GM12872 (cell line): ENCODE data around the gene MPI.

ENCODE experiments used
- CTCF ChIP-seq: IDR thresholded peaks from 3 replicates; pipeline ENCODE4 v1.5.1; 2011; ENCODE audit warnings: low read depth, mild to moderate bottlenecking, low read length, moderate library complexity; ENCODE audit not compliant: insufficient read depth

The MPI gene, protein sequence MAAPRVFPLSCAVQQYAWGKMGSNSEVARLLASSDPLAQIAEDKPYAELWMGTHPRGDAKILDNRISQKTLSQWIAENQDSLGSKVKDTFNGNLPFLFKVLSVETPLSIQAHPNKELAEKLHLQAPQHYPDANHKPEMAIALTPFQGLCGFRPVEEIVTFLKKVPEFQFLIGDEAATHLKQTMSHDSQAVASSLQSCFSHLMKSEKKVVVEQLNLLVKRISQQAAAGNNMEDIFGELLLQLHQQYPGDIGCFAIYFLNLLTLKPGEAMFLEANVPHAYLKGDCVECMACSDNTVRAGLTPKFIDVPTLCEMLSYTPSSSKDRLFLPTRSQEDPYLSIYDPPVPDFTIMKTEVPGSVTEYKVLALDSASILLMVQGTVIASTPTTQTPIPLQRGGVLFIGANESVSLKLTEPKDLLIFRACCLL

GRCh38 chr15:74889883-74890664 lies at the start of gene MPI:
Gene MPI, plus strand, starts transcription at chr15:74890042. Its CDS starts 32 bp downstream, at chr15:74890074.
- no peak for TF ChIP-seq CTCF

DNA sequence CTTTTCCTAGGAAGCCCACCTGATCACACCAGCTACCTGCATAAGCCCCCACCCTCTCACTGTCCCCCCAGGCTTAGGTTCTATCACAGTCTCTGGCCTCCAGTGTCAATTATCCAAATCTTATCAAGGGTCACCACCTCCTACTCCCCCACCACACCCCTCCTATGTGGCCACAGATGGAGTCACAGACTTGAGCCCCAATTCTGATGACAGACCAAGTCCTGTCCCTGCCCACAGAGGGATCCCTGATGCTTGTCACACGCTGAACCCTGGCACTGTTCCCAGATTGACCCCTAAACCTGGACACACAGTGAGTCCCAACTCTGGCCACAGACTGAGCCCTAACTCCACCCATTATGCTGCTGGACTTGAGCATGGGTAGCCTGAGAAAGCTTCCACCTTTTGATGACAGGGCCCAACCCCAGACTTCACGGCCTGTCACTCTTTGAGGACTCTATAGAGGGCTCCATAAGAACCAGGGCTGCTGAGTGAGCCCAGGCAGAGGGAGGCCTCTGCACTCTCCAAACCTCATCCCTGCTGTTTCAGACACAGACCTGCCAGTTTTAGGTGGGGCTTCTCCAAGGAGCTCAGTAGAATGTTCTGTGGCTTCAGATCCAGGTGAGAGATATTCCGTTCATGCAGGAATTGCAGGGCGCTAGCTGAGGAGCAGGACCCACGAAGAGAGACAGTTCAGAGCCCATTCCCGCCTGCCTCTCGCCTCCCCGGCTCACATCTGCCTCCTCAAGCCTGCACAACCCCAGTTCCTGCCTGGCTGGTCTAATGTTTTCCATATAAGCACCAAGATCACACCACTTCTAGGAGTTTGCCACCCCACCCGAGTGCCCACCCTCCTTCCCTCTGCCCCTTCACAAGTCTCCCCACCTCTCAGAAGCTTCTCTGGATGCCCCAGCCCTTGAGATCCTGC lies 48.7 kb upstream of the MPI start:
- TF ChIP-seq CTCF: no peak

DNA sequence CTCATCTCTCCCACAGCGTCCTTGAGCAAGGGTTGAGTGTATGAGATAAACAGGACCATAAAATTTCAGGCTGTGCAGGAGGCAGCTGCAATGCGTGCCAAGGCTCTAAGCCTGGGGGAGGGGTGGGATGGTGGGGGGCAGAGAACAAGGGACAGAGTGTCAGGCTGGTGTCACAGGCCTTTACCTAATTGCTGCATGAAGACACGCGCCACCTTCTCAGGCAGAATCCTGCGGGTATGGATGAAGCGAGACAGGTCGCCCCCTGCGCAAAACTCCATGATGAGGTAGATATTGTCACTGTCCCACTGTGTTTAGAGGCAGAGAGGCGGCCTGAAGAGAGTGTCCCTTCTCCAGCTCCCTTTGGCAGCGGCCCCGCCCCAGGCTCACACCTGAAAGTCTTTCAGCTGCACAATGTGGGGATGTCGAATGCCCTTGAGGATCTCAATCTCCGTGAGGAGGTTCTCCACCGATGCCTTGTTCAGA lies 47.9 kb upstream of the MPI start:
- TF ChIP-seq CTCF: no peak

DNA sequence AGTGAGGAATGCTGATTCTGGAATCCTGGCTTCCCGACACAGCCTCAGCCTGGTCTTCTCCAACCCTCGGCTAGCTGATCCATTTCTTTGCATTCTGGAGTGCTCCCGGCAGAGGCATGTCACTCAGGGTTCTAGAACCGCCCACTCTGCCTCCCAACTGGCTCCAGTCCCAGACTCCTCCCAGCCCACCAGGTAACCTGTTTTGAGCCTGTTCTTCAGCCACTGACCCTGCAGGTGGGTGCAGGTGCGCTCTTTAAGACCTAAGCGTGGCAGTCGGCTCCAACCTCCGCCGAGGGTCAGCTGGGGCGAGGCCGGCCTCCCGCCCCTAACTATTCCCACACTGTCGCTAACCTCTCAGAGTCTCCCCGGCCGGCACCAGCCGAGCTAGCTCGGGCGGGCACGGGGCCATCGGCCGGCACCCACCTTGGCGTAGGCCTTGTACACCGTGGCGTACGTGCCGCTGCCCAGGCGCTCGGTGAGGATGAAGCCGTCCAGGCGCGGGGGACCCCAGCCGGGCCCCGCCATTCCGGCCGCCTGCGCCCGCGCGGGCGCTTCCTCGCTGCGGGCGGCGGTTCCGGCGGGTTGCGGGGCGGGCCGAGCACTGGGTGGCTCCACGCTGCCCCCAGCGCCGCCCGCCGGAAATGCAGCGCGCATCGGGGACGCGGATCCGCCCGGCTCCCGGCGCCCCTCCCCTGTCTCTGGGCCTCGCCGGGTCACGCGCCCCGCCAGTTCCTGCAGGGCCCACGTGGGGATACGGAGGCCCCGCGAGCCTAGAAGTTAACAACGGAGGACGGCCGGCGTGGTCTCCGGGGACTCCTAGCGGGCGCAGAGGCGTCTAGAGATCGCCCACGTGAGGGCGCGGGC lies 47.0 kb upstream of the MPI start, which contains the start of gene ULK3:
Gene ULK3, minus strand, starts transcription at position 576 of the 864 bp plus-strand sequence. Its CDS starts 51 bp downstream, at position 525.
- TF ChIP-seq CTCF: peak; percentile 50

DNA sequence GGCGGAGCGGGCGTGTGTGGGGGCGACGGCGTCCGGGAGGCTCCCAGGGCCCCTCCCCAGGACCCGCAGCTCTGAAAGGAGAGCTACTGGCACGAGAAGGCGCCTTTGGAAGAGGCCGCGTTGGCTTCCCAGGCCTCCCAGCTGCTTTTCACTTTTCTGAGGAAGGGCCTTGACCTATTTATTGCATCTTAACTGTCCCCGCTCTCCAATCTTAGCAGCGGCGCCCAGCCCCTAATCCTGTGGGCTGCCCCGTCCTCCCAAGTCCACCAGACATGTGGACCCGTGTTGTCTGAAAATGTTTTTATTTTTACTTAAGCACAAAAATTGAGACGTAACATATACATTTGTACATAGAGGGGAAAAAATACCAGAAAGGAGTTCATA lies 46.4 kb upstream of the MPI start:
- no peak for TF ChIP-seq CTCF

DNA sequence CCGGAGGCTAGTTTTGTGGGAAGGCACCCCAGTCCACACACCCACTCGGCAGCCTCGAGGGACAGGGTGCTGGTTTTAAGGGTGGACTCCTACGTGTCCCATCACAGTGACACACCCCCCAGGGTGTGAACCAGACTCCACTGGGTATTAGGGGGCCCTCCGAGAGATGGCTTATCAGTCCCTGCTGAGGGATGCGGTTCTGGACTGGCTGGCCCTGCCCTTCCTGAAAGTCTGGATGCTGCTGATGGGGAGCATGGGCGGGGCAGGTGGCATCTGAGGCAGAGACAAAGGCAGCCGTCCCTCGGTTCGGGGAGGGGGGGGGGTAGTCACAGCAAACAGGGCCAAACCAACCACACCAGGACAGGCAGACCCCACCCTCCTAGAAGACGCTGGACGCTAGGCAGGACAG lies 45.9 kb upstream of the MPI start:
- no peak for TF ChIP-seq CTCF
